Loucy (cell line): Measurements from ENCODE around the gene LEP.
"Not testable (repeated sequence)": the region's sequence is repeated elsewhere in the genome, so short reads cannot be mapped to it uniquely, and the experiment has no call there.

Experiments
- H2AFZ ChIP-seq: fragments of 200-600 bp; sonication (generic); 2 replicates; pipeline ENCODE4 v1.6.0; 2016; ENCODE audit warnings: antibody characterized with exemption, mild to moderate bottlenecking, low read length, moderate library complexity
- H3F3A ChIP-seq: fragments of 200-600 bp; 2 replicates; pipeline ENCODE4 v1.6.0; 2016; ENCODE audit warnings: antibody characterized with exemption, low read depth, mild to moderate bottlenecking
- H3K27me3 ChIP-seq: fragments of 200-600 bp; sonication (generic); 2 replicates; pipeline ENCODE4 v1.6.1; 2014; ENCODE audit warnings: low read length, mild to moderate bottlenecking; ENCODE audit not compliant: insufficient read depth, poor library complexity, severe bottlenecking
- H3K36me3 ChIP-seq: fragments of 200-600 bp; sonication (generic); 2 replicates; pipeline ENCODE4 v1.6.1; 2016; ENCODE audit warnings: low read length; ENCODE audit not compliant: insufficient read depth
- H3K4me1 ChIP-seq: fragments of 200-600 bp; sonication (generic); 2 replicates; pipeline ENCODE4 v1.5.1; 2014; ENCODE audit warnings: low read length, mild to moderate bottlenecking; ENCODE audit not compliant: insufficient read depth, poor library complexity, severe bottlenecking
- H3K4me2 ChIP-seq: fragments of 200-600 bp; sonication (generic); 2 replicates; pipeline ENCODE4 v1.6.0; 2014; ENCODE audit warnings: antibody characterized with exemption, low read length, low read depth, mild to moderate bottlenecking; ENCODE audit not compliant: poor library complexity, severe bottlenecking
- H3K4me3 ChIP-seq: fragments of 200-600 bp; sonication (generic); 2 replicates; pipeline ENCODE4 v1.5.1; 2014; ENCODE audit warnings: low read length, mild to moderate bottlenecking, mixed read lengths; ENCODE audit not compliant: poor library complexity, severe bottlenecking
- H3K79me2 ChIP-seq: fragments of 200-600 bp; sonication (generic); 2 replicates; pipeline ENCODE4 v1.6.1; 2014; ENCODE audit warnings: low read length; ENCODE audit not compliant: insufficient read depth
- H3K9ac ChIP-seq: fragments of 200-600 bp; sonication (generic); 2 replicates; pipeline ENCODE4 v1.6.0; 2014; ENCODE audit warnings: mild to moderate bottlenecking, low read depth, low read length, moderate library complexity; ENCODE audit not compliant: poor library complexity, severe bottlenecking
- H3K9me2 ChIP-seq: fragments of 200-600 bp; sonication (generic); replicated peaks from 2 replicates; pipeline ENCODE4 v1.6.1; 2016; ENCODE audit warnings: low read depth, low read length, mixed read lengths
- H3K9me3 ChIP-seq: fragments of 200-600 bp; sonication (generic); 2 replicates; pipeline ENCODE4 v1.6.1; 2014; ENCODE audit warnings: mild to moderate bottlenecking, antibody characterized with exemption, low read length, low read depth; ENCODE audit not compliant: insufficient read depth
- H4K20me1 ChIP-seq: fragments of 200-600 bp; sonication (generic); 2 replicates; pipeline ENCODE4 v1.6.0; 2014; ENCODE audit warnings: antibody characterized with exemption, low read length, mild to moderate bottlenecking; ENCODE audit not compliant: insufficient read depth, poor library complexity, severe bottlenecking
- CTCF ChIP-seq: fragments of 200-600 bp; sonication (generic); conservative IDR thresholded peaks from 2 replicates; pipeline ENCODE4 v1.5.1; 2014; ENCODE audit warnings: mild to moderate bottlenecking, antibody characterized with exemption, low read length
- EZH2phosphoT487 ChIP-seq: fragments of 200-600 bp; IDR thresholded peaks from 2 replicates; pipeline ENCODE4 v1.6.1; 2018; ENCODE audit warnings: antibody characterized with exemption, mild to moderate bottlenecking, moderate library complexity, borderline replicate concordance

Gene LEP

GRCh38 chr7:128236924-128237586 lies 4.0 kb upstream of the LEP start:
- H3K79me2 ChIP-seq = no peaks in the 10 kb centered on the region
- peaks cover 18% of the 10 kb centered on the region for H3K4me1 ChIP-seq
- no peaks in the 10 kb centered on the region for H3K36me3 ChIP-seq
- peak overlapping the region; percentile 8 for H3K4me3 ChIP-seq
- TF ChIP-seq EZH2phosphoT487 (no peak), CTCF (no peak)
- H3K4me2 ChIP-seq = peak overlapping the region; percentile 18
- no peaks in the 10 kb centered on the region; the same call in 1 of the 2 replicates for H3K9me3 ChIP-seq
- H3K27me3 ChIP-seq = no peaks in the 10 kb centered on the region
- H2AFZ ChIP-seq = 0 out of 2 replicates have a peak overlapping the region, but pooled peaks have one; percentile 13
- H3K9me2 ChIP-seq = no peaks in the 10 kb centered on the region
- no peaks in the 10 kb centered on the region for H3F3A ChIP-seq
- H3K9ac ChIP-seq = peak overlapping the region; percentile 16
- H4K20me1 ChIP-seq = no peaks in the 10 kb centered on the region

GRCh38 chr7:128239146-128239545 lies 1.9 kb upstream of the LEP start:
- not testable (repeated sequence) for H3K27me3 ChIP-seq, H3K36me3 ChIP-seq, H3K4me3 ChIP-seq, H3K4me2 ChIP-seq, H3K79me2 ChIP-seq, H3K9ac ChIP-seq, H3K9me2 ChIP-seq, H4K20me1 ChIP-seq, H2AFZ ChIP-seq, H3K9me3 ChIP-seq, H3F3A ChIP-seq
- peaks cover 18% of the 10 kb centered on the region for H3K4me1 ChIP-seq

- Histone ChIP-seq H3K36me3 (no peaks in the 10 kb centered on the region), H3F3A (no peaks in the 10 kb centered on the region), H4K20me1 (no peaks in the 10 kb centered on the region), H3K9me2 (no peaks in the 10 kb centered on the region), H3K4me2 (no peak overlapping the region), H3K27me3 (no peaks in the 10 kb centered on the region), H3K4me3 (no peak overlapping the region), H2AFZ (no peak overlapping the region), H3K9me3 (no peaks in the 10 kb centered on the region; the same call in 1 of the 2 replicates), H3K79me2 (no peaks in the 10 kb centered on the region), H3K4me1 (no peaks in the 10 kb centered on the region), H3K9ac (no peak overlapping the region)
- TF ChIP-seq EZH2phosphoT487 = no peak
- TF ChIP-seq CTCF = no peak
Measured at GRCh38 chr7:128242661-128243060, 1.6 kb downstream of the LEP start.

- Histone ChIP-seq H3K9me2 (no peaks in the 10 kb centered on the region), H2AFZ (no peak overlapping the region), H3K36me3 (no peaks in the 10 kb centered on the region), H3K9me3 (no peaks in the 10 kb centered on the region; the same call in 1 of the 2 replicates), H3K4me1 (no peaks in the 10 kb centered on the region), H3K27me3 (no peaks in the 10 kb centered on the region), H4K20me1 (no peaks in the 10 kb centered on the region), H3F3A (no peaks in the 10 kb centered on the region), H3K4me2 (no peak overlapping the region), H3K9ac (no peak overlapping the region), H3K79me2 (no peaks in the 10 kb centered on the region), H3K4me3 (no peak overlapping the region)
- TF ChIP-seq CTCF (no peak), EZH2phosphoT487 (no peak)
Measured at GRCh38 chr7:128243273-128243672, 2.2 kb downstream of the LEP start.
